Upper lobe of left lung (tissue), 4 donors: Measurements from ENCODE around the gene TMEM63A.

Source experiments
- CTCF ChIP-seq, 6 experiments: fragments of 450-650 bp in 4 of 6; fragments of 200-600 bp in 2 of 6; sonication (generic) in 2 of 6; IDR thresholded peaks; one replicate each; pipeline ENCODE4 v1.5.1; 2016 to 2019; ENCODE audit warnings: antibody characterized with exemption in 6 of 6
- POLR2A ChIP-seq, 4 donors: fragments of 450-650 bp; IDR thresholded peaks; one replicate each; pipeline ENCODE4 v1.5.1; 2016 to 2017; ENCODE audit warnings: antibody characterized with exemption in 4 of 4, mild to moderate bottlenecking in 2 of 4

DNA sequence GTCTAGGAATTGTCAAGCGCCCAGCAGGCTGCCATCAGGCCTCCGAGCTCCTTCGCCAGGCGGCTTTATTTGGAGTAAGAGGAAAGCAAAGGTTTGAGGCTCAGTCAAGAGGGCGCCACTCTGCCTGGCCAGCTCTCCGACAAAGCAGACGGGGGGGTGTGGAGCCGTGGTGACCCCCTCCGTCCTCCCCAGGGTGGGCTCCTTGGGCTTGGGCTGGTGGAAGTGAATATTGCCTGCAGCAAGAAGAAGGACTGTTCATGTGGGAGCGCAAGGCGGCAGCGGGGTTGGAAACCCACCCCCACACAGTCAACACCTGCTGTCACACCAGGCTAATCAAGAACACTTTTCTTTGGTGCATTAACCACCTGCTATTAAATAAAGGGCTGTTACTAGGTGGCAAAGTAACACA is 57.6 kb downstream of the TMEM63A start:
- TF ChIP-seq POLR2A (IDR thresholded peaks at IDR 0.05) (no peak), CTCF (IDR thresholded peaks at IDR 0.05) (no peak)
